Lung (tissue), 12 donors: ENCODE measurements around the gene TBC1D22A. TPM values are rescaled to one million over a fixed set of nuclear protein-coding genes. Genes with fewer than 3 reads are reported as not detected.
"Not testable (repeated sequence)": the region's sequence is repeated elsewhere in the genome, so short reads cannot be mapped to it uniquely, and the experiment has no call there.

Experiments
- ATAC-seq: fragments of 200-7000 bp; cut with Tn5 transposase; one replicate; pipeline ENCODE4 v1.9.1; 2020; ENCODE audit warnings: moderate number of reproducible peaks; ENCODE audit not compliant: insufficient read depth, low FRiP score
- DNase-seq, 3 donors: peaks; one replicate each; pipeline ENCODE4 v3.0.0-alpha.2; 2013 to 2017
- H3K27ac ChIP-seq, 2 donors: one replicate each; pipeline ENCODE4 v1.5.1; 2013; ENCODE audit warnings: mild to moderate bottlenecking in 2 of 2, moderate library complexity in 2 of 2, control low read depth in 1 of 2, inconsistent platforms in 1 of 2, low read depth in 1 of 2, low read length in 1 of 2
- H3K27me3 ChIP-seq, 3 donors: one replicate each; pipeline ENCODE4 v1.5.1; 2013; ENCODE audit warnings: low read length in 2 of 3; ENCODE audit not compliant: control insufficient read depth in 3 of 3, insufficient read depth in 3 of 3
- H3K36me3 ChIP-seq, 4 donors: one replicate each; pipeline ENCODE4 v1.5.1; 2013; ENCODE audit warnings: low read length in 4 of 4, mild to moderate bottlenecking in 1 of 4, moderate library complexity in 1 of 4; ENCODE audit not compliant: control insufficient read depth in 4 of 4, insufficient read depth in 4 of 4
- H3K4me1 ChIP-seq, 5 donors: one replicate each; pipeline ENCODE4 v1.5.1; 2013; ENCODE audit warnings: low read length in 5 of 5, mild to moderate bottlenecking in 2 of 5, moderate library complexity in 1 of 5; ENCODE audit not compliant: control insufficient read depth in 5 of 5, insufficient read depth in 5 of 5
- H3K4me3 ChIP-seq: one replicate; pipeline ENCODE4 v1.5.1; 2013; ENCODE audit warnings: mild to moderate bottlenecking, control low read depth, moderate library complexity
- H3K9ac ChIP-seq, 2 donors: one replicate each; pipeline ENCODE4 v1.5.1; 2013; ENCODE audit warnings: low read length in 2 of 2, control low read depth in 1 of 2; ENCODE audit not compliant: insufficient read depth in 1 of 2
- H3K9me3 ChIP-seq, 4 donors: one replicate each; pipeline ENCODE4 v1.5.1; 2013; ENCODE audit warnings: low read length in 3 of 4, mild to moderate bottlenecking in 1 of 4, moderate library complexity in 1 of 4; ENCODE audit not compliant: control insufficient read depth in 4 of 4, insufficient read depth in 3 of 4
- CTCF ChIP-seq: IDR thresholded peaks from 2 replicates; pipeline ENCODE4 v1.5.1; 2012; ENCODE audit warnings: mild to moderate bottlenecking; ENCODE audit errors: control extremely low read depth, extremely low read depth
- WGBS, 2 donors: extraction: QIAGEN DNeasy Blood & Tissue Kit; methylation state at CpG; one replicate each; pipeline ENCODE4 v1.1.7; 2013; 5-methylcytosine and 5-hydroxymethylcytosine counted together
- polyA plus RNA-seq, 2 donors: library from polyadenylated mRNA; stranded (reverse); fragments of 200-250 nt; gene quantifications; one replicate each; pipeline ENCODE4 v1.2.1, GENCODE V29; 2013
- total RNA-seq, 2 donors: library from RNA; depleted of rRNA in 1 of 2; stranded (reverse); fragments of >200 nt in 1 of 2; gene quantifications; one replicate each; pipeline ENCODE4 v1.2.1, GENCODE V29; 2014 to 2021
- donor health status: control.
- donor health status: control.
- donor health status: Bipolar disorder and iron deficiency.
- donor health status: healthy.
- donor health status: DM: yes; HTN: yes; CAD: no.

Gene TBC1D22A
- total and polyA plus RNA-seq, 4 donors = 20.2 to 38.4 (median 21.0) TPM

DNA sequence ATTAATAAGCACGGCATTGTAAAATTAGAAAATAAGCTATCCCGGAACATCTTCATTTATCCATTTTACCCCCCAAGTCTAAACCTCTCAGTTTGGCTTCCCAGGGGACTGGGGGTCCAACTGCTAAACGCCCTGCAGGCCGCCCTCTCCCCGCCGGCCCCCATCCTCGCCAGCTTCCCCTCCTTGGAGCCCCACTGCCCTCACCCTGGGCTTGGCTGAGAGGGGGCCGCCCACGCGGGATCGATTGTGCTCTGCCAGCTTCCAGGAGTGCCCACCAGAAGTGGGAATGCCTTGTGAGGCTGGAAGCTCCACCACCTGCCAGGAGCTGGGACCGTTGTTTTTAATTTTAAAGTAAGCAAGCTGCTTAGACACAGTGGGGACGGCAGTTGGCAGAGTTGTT, 353.5 kb downstream of the TBC1D22A start:
- 91 to 97% methylated on average over 13 of the region's 13 CpGs for WGBS, 2 donors
- Histone ChIP-seq H3K4me3 (no peak overlapping the region), H3K9me3 (no peaks in the 10 kb centered on the region), H3K36me3 (peaks cover 0 to 12% (median 0%) of the 10 kb centered on the region in 4 donors), H3K27me3 (no peaks in the 10 kb centered on the region), H3K27ac (no peak overlapping the region), H3K4me1 (peaks cover 0 to 19% (median 0%) of the 10 kb centered on the region in 5 donors), H3K9ac (no peak overlapping the region)
- DNase-seq (no peak), ATAC-seq (no peak)
- TF ChIP-seq CTCF = no peak

DNA sequence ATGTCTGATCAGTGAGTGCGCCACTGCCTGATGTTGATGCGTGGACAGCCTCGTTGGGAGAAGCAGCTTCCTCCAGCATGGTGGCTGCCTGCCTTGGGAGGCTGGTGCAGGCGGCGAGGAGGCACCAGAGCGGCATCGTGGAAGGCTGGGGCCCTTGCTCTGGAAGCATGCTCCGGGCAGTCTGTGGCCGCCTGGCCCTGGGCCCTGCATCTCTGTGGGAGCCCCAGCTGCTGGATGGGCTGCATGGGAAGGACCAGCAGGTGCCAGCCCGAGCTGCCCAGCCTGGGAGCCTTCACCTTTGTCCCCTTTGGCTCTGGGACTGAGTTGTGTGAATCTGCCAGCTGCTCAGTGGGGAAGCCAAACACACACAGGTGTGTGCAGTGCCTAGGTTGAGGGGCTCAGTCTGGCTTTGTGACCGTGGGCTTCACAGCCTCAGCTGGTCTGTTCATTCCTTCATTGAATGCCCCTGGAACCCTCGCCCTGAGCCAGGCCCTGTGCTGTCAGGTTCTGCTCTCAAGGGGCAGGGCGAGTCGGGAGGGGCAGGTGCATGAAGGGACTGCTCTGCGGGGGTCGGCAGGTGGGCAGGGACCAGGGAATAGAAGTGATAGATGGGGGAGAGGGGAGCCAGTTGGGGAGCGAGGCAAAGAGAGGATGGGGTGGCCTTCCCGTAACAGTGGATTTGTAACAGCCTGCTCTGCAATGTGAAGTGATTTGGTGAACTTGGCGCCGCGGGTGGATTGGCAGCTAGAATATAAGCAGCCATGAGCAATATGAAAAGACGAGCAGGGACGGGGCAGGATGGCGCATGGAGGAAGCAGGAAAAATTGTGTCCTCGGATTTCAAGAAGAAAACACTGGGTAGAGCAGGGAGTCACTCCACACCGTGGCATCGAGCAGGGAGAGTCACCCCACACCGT, 354.2 kb downstream of the TBC1D22A start:
- no peaks in the 10 kb centered on the region for H3K9me3 ChIP-seq
- DNase-seq (peak in 1 of 3 donors; percentile 5), ATAC-seq (no peak)
- H3K27ac ChIP-seq = no peak overlapping the region
- peaks cover 0 to 10% (median 0%) of the 10 kb centered on the region in 4 donors for H3K36me3 ChIP-seq
- 96 to 97% methylated on average over 28 of the region's 28 CpGs for WGBS, 2 donors
- no peak overlapping the region for H3K4me3 ChIP-seq
- no peak overlapping the region for H3K9ac ChIP-seq
- H3K4me1 ChIP-seq = peaks cover 0 to 14% (median 0%) of the 10 kb centered on the region in 5 donors
- H3K27me3 ChIP-seq = no peaks in the 10 kb centered on the region
- no peak for TF ChIP-seq CTCF

DNA sequence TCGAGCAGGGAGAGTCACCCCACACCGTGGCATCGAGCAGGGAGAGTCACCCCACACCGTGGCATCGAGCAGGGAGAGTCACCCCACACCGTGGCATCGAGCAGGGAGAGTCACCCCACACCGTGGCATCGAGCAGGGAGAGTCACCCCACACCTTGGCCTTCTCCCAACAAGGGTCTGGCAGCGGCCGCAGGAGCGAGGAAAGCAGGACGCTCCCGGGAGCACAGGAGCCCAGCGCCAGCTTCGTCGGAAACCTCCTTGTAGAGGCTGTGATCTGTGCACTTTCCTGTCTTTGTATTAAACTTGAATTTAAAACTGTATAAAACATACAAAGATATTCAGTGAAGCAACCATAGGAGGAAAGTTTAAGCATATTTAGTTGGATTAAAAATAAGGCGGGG, 355.0 kb downstream of the TBC1D22A start:
- DNase-seq, H3K9ac ChIP-seq, ATAC-seq, H3K9me3 ChIP-seq, H3K4me3 ChIP-seq, H3K27ac ChIP-seq, H3K27me3 ChIP-seq, H3K4me1 ChIP-seq, H3K36me3 ChIP-seq: not testable (repeated sequence)
- 98 to 99% methylated on average over 13 to 14 of the region's 18 CpGs for WGBS, 2 donors

GRCh38 chr22:47119181-47119580, 356.7 kb downstream of the TBC1D22A start:
- ATAC-seq (no peak), DNase-seq (no peak)
- Histone ChIP-seq H3K9ac (no peak overlapping the region), H3K4me1 (no peaks in the 10 kb centered on the region), H3K27ac (no peak overlapping the region), H3K27me3 (no peaks in the 10 kb centered on the region), H3K4me3 (no peak overlapping the region), H3K36me3 (peaks cover 0 to 6% (median 0%) of the 10 kb centered on the region in 4 donors), H3K9me3 (no peaks in the 10 kb centered on the region)
- TF ChIP-seq CTCF = no peak
- WGBS, 2 donors = 80 to 96% methylated on average over 8 of the region's 8 CpGs
